ENCODE data around the gene PTGR3.

The PTGR3 gene

GRCh38 chr18:75235896-75236295 lies 27.0 kb upstream of the PTGR3 start:
- no peak for DNase-seq (ENCODE audit: low read depth)

- DNase-seq (ENCODE audit: low read depth): no peak
These were observed 26.0 kb upstream of the PTGR3 start for GRCh38 chr18:75234901-75235300.

- no peak for DNase-seq (ENCODE audit: low read depth)
These were observed 22.1 kb upstream of the PTGR3 start for GRCh38 chr18:75231053-75231406.

GRCh38 chr18:75230163-75231052 lies 21.5 kb upstream of the PTGR3 start:
- DNase-seq (ENCODE audit: low read depth): no peak

GRCh38 chr18:75229437-75229836 lies 20.5 kb upstream of the PTGR3 start:
- no peak for DNase-seq (ENCODE audit: low read depth)

- no peak for DNase-seq (ENCODE audit: low read depth)
These were observed 20.0 kb upstream of the PTGR3 start for GRCh38 chr18:75228967-75229366.

- no peak for DNase-seq (ENCODE audit: low read depth)
These were observed 18.8 kb upstream of the PTGR3 start for GRCh38 chr18:75227535-75228296.

- no peak for DNase-seq (ENCODE audit: low read depth)
These were observed 18.0 kb upstream of the PTGR3 start for GRCh38 chr18:75226956-75227316.

- DNase-seq (ENCODE audit: low read depth): no peak
These were observed 17.5 kb upstream of the PTGR3 start for GRCh38 chr18:75226286-75226955.

- no peak for DNase-seq (ENCODE audit: low read depth)
These were observed 14.9 kb upstream of the PTGR3 start for GRCh38 chr18:75223687-75224347.

GRCh38 chr18:75222407-75222806 lies 13.5 kb upstream of the PTGR3 start:
- no peak for DNase-seq (ENCODE audit: low read depth)

- no peak for DNase-seq (ENCODE audit: low read depth)
These were observed 13.0 kb upstream of the PTGR3 start for GRCh38 chr18:75221897-75222296.

- no peak for DNase-seq (ENCODE audit: low read depth)
These were observed 12.5 kb upstream of the PTGR3 start for GRCh38 chr18:75221397-75221796.

GRCh38 chr18:75220551-75221355 lies 11.8 kb upstream of the PTGR3 start:
- DNase-seq (ENCODE audit: low read depth): no peak

- DNase-seq (ENCODE audit: low read depth): no peak
These were observed 10.9 kb upstream of the PTGR3 start for GRCh38 chr18:75219745-75220375.

GRCh38 chr18:75218065-75218923 lies 9.4 kb upstream of the PTGR3 start:
- DNase-seq (ENCODE audit: low read depth): no peak

- DNase-seq (ENCODE audit: low read depth): no peak
These were observed 8.2 kb upstream of the PTGR3 start for GRCh38 chr18:75216911-75217689.

GRCh38 chr18:75216212-75216910 lies 7.4 kb upstream of the PTGR3 start:
- no peak for DNase-seq (ENCODE audit: low read depth)

- DNase-seq (ENCODE audit: low read depth): no peak
These were observed 6.7 kb upstream of the PTGR3 start for GRCh38 chr18:75215663-75216062.
